B cell (primary cell): ENCODE measurements around the gene DEXI. TPM values are rescaled to one million over a fixed set of nuclear protein-coding genes. Genes with fewer than 3 reads are reported as not detected.
A peak's percentile ranks its signal among the peaks of the same experiment; 100 is the strongest.

Experiments
- ATAC-seq: fragments of 200-7000 bp; cut with Tn5 transposase; one replicate; pipeline ENCODE4 v1.10.0; 2021; ENCODE audit warnings: low read depth, mild to moderate bottlenecking, moderate number of reproducible peaks, moderate library complexity
- CTCF ChIA-PET: fragments of 350-600 bp; sonication (Branson Sonifier 250); formaldehyde crosslinking; loops from one replicate; lab custom pipeline; 2021; ENCODE audit warnings: antibody characterized with exemption, inconsistent platforms; lab: Charles Lee
- POLR2A ChIA-PET: fragments of 350-600 bp; sonication (Branson Sonifier 250); formaldehyde crosslinking; loops from one replicate; lab custom pipeline; 2021; ENCODE audit warnings: antibody characterized with exemption; lab: Charles Lee
- DNase-seq: peaks from one replicate; pipeline ENCODE4 v3.0.0; 2013
- H2AFZ ChIP-seq: 2 replicates; pipeline ENCODE4 v1.6.1; 2012; ENCODE audit warnings: mild to moderate bottlenecking, low read depth, low read length; ENCODE audit not compliant: insufficient read depth, poor library complexity, severe bottlenecking
- H3K27ac ChIP-seq, 2 donors: 1 replicate in 1 of 2; 2 replicates in 1 of 2; pipeline ENCODE4 v1.5.1; 2012 to 2013; ENCODE audit warnings: low read length in 2 of 2, mild to moderate bottlenecking in 2 of 2, moderate library complexity in 1 of 2
- H3K27me3 ChIP-seq, 4 experiments: fragments of 200-600 bp in 1 of 4; sonication (generic) in 1 of 4; replicated peaks in 1 of 4; 1 replicate in 2 of 4; 2 replicates in 2 of 4; pipeline versions ENCODE4 v1.6.1 to v1.7.0; 2013 to 2016; ENCODE audit warnings: low read length in 3 of 4, mild to moderate bottlenecking in 2 of 4, mixed read lengths in 1 of 4, moderate library complexity in 1 of 4; ENCODE audit not compliant: insufficient read depth in 4 of 4, control insufficient read depth in 3 of 4; ENCODE audit errors: control extremely low read depth in 1 of 4
- H3K36me3 ChIP-seq, 2 experiments: replicated peaks in 1 of 2; 1 replicate in 1 of 2; 2 replicates in 1 of 2; pipeline versions ENCODE4 v1.6.1 to v1.7.1; 2013; ENCODE audit warnings: low read length in 1 of 2; ENCODE audit not compliant: insufficient read depth in 2 of 2, control insufficient read depth in 1 of 2; ENCODE audit errors: control extremely low read depth in 1 of 2, extremely low read depth in 1 of 2
- H3K4me1 ChIP-seq, 2 donors: fragments of 200-600 bp in 1 of 2; sonication (generic) in 1 of 2; 1 replicate in 1 of 2; 2 replicates in 1 of 2; pipeline versions ENCODE4 v1.5.1 to v1.6.1; 2013 to 2017; ENCODE audit warnings: low read length in 2 of 2; ENCODE audit not compliant: control insufficient read depth in 2 of 2, insufficient read depth in 2 of 2
- H3K4me2 ChIP-seq: replicated peaks from 2 replicates; pipeline ENCODE3; 2012; ENCODE audit warnings: mild to moderate bottlenecking, low read depth, low read length; ENCODE audit not compliant: poor library complexity, severe bottlenecking
- H3K4me3 ChIP-seq, 5 experiments: fragments of 200-600 bp in 1 of 5; sonication (generic) in 1 of 5; 1 replicate in 3 of 5; 2 replicates in 2 of 5; pipeline versions ENCODE4 v1.5.1 to v1.7.0; 2011 to 2016; ENCODE audit warnings: low read length in 4 of 5, mild to moderate bottlenecking in 4 of 5, low read depth in 2 of 5, control low read depth in 1 of 5, moderate library complexity in 1 of 5; ENCODE audit not compliant: insufficient read depth in 1 of 5; ENCODE audit errors: control extremely low read depth in 1 of 5, extremely low read depth in 1 of 5
- H3K79me2 ChIP-seq: fragments of 200-600 bp; sonication (generic); one replicate; pipeline ENCODE4 v1.6.0; 2016; ENCODE audit warnings: low read length; ENCODE audit not compliant: control insufficient read depth, insufficient read depth
- H3K9ac ChIP-seq: fragments of 200-600 bp; sonication (generic); 2 replicates; pipeline ENCODE4 v1.6.1; 2017; ENCODE audit warnings: mild to moderate bottlenecking, low read length, moderate library complexity
- H3K9me3 ChIP-seq, 3 donors: one replicate each; pipeline versions ENCODE4 v1.6.1 to v1.7.1; 2013; ENCODE audit warnings: low read length in 2 of 3; ENCODE audit not compliant: control insufficient read depth in 2 of 3, insufficient read depth in 1 of 3; ENCODE audit errors: control extremely low read depth in 1 of 3
- H4K20me1 ChIP-seq: 2 replicates; pipeline ENCODE4 v1.6.0; 2012; ENCODE audit warnings: mild to moderate bottlenecking, low read length; ENCODE audit not compliant: insufficient read depth, control insufficient read depth, poor library complexity, severe bottlenecking
- H3K27ac Mint-ChIP-seq: one replicate; pipeline ENCODE4 v1.8.0; 2021; ENCODE audit warnings: mixed read lengths
- H3K27me3 Mint-ChIP-seq: one replicate; pipeline ENCODE4 v1.8.0; 2021; ENCODE audit warnings: mixed read lengths
- H3K4me1 Mint-ChIP-seq: one replicate; pipeline ENCODE4 v1.8.0; 2021; ENCODE audit warnings: mixed read lengths
- H3K4me3 Mint-ChIP-seq: one replicate; pipeline ENCODE4 v1.8.0; 2021; ENCODE audit warnings: mixed read lengths
- H3K9me3 Mint-ChIP-seq: one replicate; pipeline ENCODE4 v1.8.0; 2022; ENCODE audit warnings: mixed read lengths; ENCODE audit not compliant: insufficient read depth
- EZH2 ChIP-seq: IDR thresholded peaks from 2 replicates; pipeline ENCODE4 v1.6.1; 2012; ENCODE audit warnings: borderline replicate concordance, low read depth, mild to moderate bottlenecking, moderate library complexity, low read length; ENCODE audit not compliant: insufficient read depth, poor library complexity, severe bottlenecking
- WGBS: methylation state at CpG from one replicate; pipeline ENCODE4 v1.1.5; 2013; ENCODE audit warnings: missing lambda C conversion rate; ENCODE audit not compliant: insufficient coverage; 5-methylcytosine and 5-hydroxymethylcytosine counted together
- intact Hi-C: fragments of 100-400 bp; cut with micrococcal nuclease; formaldehyde crosslinking; loops from one replicate; pipeline ENCODE4 v1.10.0; 2022
- polyA plus RNA-seq: library from polyadenylated mRNA; depleted of rRNA; stranded (reverse); fragments of >200 nt; gene quantifications from 2 replicates; pipeline ENCODE4 v1.2.3, GENCODE V29; 2012
- total RNA-seq, 2 donors: library from RNA; stranded (reverse); fragments of 120-200 nt in 1 of 2; gene quantifications; 1 replicate in 1 of 2; 2 replicates in 1 of 2; pipeline versions ENCODE4 v1.2.3 to v1.2.4, GENCODE V29; 2013 to 2022
- TF ChIP-seq, protein P1 (sequence below): fragments of 200-600 bp; IDR thresholded peaks from one replicate; pipeline ENCODE4 v1.8.0; 2022; ENCODE audit warnings: antibody characterized with exemption, mild to moderate bottlenecking

DEXI gene
- total and polyA plus RNA-seq, 2 donors (not counting 1 experiment from before 2014, with no cell fraction given), result 9.1 to 17.7 TPM

DNA sequence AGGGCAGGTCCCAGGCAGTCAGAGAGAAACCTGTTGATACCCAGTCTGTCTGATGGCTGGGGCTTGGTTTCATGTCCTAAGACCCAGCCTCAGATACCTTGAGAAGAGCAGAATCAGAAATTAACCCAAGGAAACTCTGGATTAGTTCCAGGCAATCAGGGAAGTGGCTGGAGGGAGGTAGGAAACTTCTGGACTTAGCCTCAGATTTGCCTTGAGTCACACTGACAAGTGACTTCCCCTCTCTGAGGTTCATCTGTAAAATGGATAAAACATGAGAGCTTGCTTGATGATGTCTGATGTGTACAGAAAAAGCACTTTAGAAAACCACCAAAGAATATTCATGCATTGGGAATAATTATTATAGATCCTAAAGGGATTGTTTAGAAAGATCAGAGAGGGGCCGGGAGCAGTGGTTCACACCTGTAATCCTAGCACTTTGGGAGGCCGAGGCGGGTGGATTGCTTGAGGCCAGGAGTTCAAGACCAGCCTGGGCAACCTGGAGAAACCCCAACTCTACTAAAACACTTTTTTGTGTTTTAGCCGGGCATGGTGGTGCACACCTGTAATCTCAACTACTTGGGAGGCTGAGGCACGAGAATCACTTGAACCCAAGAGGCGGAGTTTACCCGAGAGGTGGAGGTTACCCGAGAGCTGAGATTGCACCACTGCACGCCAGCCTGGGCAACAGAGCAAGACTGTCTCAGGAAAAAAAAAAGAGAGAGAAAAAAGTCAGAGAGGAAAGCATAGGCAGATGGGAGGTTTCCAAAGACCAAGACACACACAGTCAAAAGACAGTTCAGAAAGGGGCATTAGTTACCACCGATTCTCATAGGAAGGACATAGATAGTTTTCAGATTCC, 61.4 kb downstream of the DEXI start:
- H3K9me3 Mint-ChIP-seq, result no peaks in the 10 kb centered on the region
- H3K4me3 Mint-ChIP-seq, result peak overlapping the region; percentile 100
- Histone ChIP-seq H3K36me3 (peaks cover 2 to 78% of the 10 kb centered on the region in 2 experiments), H3K79me2 (peaks cover 97% of the 10 kb centered on the region), H4K20me1 (peaks cover 88% of the 10 kb centered on the region), H3K4me2 (peak overlapping the region; percentile 92), H3K4me1 (peaks cover 62 to 75% of the 10 kb centered on the region in 2 donors), H3K27ac (peak overlapping the region; percentile 72 to 86), H3K9ac (peak overlapping the region; percentile 86), H3K27me3 (no peaks in the 10 kb centered on the region), H2AFZ (no peak overlapping the region), H3K9me3 (no peaks in the 10 kb centered on the region), H3K4me3 (peak overlapping the region; percentile 47 to 97 (median 91))
- H3K27me3 Mint-ChIP-seq, result no peaks in the 10 kb centered on the region
- peaks cover 64% of the 10 kb centered on the region for H3K4me1 Mint-ChIP-seq
- DNase-seq, result no peak
- ATAC-seq, result no peak
- POLR2A ChIA-PET, result interaction anchor here (0.8 to 3.1 kb wide), 6 partner anchors 9 to 47 kb away, joined by 3 to 17 read pairs (median 4); no protein-coding TSS in a partner anchor
- peak overlapping the region; percentile 92 for H3K27ac Mint-ChIP-seq
- intact Hi-C loops, result no loop called here
- TF ChIP-seq EZH2, result no peak
- TF ChIP-seq, protein P1, sequence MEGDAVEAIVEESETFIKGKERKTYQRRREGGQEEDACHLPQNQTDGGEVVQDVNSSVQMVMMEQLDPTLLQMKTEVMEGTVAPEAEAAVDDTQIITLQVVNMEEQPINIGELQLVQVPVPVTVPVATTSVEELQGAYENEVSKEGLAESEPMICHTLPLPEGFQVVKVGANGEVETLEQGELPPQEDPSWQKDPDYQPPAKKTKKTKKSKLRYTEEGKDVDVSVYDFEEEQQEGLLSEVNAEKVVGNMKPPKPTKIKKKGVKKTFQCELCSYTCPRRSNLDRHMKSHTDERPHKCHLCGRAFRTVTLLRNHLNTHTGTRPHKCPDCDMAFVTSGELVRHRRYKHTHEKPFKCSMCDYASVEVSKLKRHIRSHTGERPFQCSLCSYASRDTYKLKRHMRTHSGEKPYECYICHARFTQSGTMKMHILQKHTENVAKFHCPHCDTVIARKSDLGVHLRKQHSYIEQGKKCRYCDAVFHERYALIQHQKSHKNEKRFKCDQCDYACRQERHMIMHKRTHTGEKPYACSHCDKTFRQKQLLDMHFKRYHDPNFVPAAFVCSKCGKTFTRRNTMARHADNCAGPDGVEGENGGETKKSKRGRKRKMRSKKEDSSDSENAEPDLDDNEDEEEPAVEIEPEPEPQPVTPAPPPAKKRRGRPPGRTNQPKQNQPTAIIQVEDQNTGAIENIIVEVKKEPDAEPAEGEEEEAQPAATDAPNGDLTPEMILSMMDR, result no peak
- CTCF ChIA-PET, result interaction anchor here (1.0 to 2.5 kb wide), 4 partner anchors 9 to 38 kb away, joined by 3 to 13 read pairs (median 8); no protein-coding TSS in a partner anchor
- 20% methylated on average over 1 of the region's 10 CpGs for WGBS
